Body of pancreas (tissue), 4 donors: ENCODE measurements around the gene FAM136A.

ENCODE experiments used
- POLR2A ChIP-seq, 3 donors: fragments of 450-650 bp; IDR thresholded peaks; one replicate each; pipeline ENCODE4 v1.6.1; 2016; ENCODE audit warnings: antibody characterized with exemption in 3 of 3, mild to moderate bottlenecking in 2 of 3
- TF ChIP-seq, protein P1 (sequence below), 7 experiments: fragments of 450-650 bp in 4 of 7; fragments of 200-600 bp in 3 of 7; sonication (generic) in 3 of 7; IDR thresholded peaks; one replicate each; pipeline ENCODE4 v1.5.1; 2016 to 2019; ENCODE audit warnings: antibody characterized with exemption in 7 of 7

DNA sequence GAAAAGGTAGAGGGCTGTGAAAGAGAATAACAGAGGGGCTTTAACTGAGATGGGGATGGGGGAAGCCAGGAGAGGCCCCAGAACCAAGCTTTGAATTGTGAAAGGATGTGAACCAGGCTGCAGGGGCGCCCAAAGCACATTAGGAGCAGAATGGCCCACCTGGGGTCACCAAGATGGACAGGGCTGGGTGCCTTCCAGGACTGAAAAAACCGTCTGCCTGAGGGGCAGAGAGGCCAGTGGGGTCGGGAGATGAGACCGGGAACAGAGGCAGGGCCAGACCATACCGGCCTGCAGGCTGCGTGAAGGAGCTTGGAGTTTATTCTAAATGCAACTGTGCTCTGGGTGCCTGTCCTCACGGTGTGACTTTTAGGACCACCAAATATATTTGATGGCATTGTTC lies 29.1 kb upstream of the FAM136A start:
- no peak for TF ChIP-seq POLR2A (IDR thresholded peaks at IDR 0.05)
- TF ChIP-seq, protein P1, sequence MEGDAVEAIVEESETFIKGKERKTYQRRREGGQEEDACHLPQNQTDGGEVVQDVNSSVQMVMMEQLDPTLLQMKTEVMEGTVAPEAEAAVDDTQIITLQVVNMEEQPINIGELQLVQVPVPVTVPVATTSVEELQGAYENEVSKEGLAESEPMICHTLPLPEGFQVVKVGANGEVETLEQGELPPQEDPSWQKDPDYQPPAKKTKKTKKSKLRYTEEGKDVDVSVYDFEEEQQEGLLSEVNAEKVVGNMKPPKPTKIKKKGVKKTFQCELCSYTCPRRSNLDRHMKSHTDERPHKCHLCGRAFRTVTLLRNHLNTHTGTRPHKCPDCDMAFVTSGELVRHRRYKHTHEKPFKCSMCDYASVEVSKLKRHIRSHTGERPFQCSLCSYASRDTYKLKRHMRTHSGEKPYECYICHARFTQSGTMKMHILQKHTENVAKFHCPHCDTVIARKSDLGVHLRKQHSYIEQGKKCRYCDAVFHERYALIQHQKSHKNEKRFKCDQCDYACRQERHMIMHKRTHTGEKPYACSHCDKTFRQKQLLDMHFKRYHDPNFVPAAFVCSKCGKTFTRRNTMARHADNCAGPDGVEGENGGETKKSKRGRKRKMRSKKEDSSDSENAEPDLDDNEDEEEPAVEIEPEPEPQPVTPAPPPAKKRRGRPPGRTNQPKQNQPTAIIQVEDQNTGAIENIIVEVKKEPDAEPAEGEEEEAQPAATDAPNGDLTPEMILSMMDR (IDR thresholded peaks at IDR 0.05) = no peak
